GM19455 (cell line): Measurements from ENCODE around the gene FOXD4L1.
"Not testable (repeated sequence)": the region's sequence is repeated elsewhere in the genome, so short reads cannot be mapped to it uniquely, and the experiment has no call there.

Experiments
- ATAC-seq: cut with Tn5 transposase; IDR thresholded peaks from one replicate; pipeline ENCODE4 v1.9.1; 2021; ENCODE audit not compliant: unreplicated experiment

The FOXD4L1 gene

GRCh38 chr2:113498365-113498764 is at the start of gene FOXD4L1:
FOXD4L1 (plus strand) TSS chr2:113498665; CDS start chr2:113499257, 592 bp downstream.
- ATAC-seq, result not testable (repeated sequence)

GRCh38 chr2:113465770-113466169 is 32.7 kb upstream of the FOXD4L1 start:
- not testable (repeated sequence) for ATAC-seq

- ATAC-seq, result not testable (repeated sequence)
Observed at GRCh38 chr2:113476688-113477368, 21.6 kb upstream of the FOXD4L1 start.

- ATAC-seq, result not testable (repeated sequence)
Observed at GRCh38 chr2:113496527-113496926, 1.9 kb upstream of the FOXD4L1 start.

- ATAC-seq, result not testable (repeated sequence)
Observed at GRCh38 chr2:113499019-113499885, 787 bp downstream of the FOXD4L1 start.

GRCh38 chr2:113499886-113500722 is 1.6 kb downstream of the FOXD4L1 start:
- ATAC-seq, result not testable (repeated sequence)

- not testable (repeated sequence) for ATAC-seq
Observed at GRCh38 chr2:113500723-113501038, 2.2 kb downstream of the FOXD4L1 start.

GRCh38 chr2:113502216-113503093 is 4.0 kb downstream of the FOXD4L1 start:
- ATAC-seq, result not testable (repeated sequence)

GRCh38 chr2:113503094-113504042 is 4.9 kb downstream of the FOXD4L1 start:
- ATAC-seq, result not testable (repeated sequence)

GRCh38 chr2:113504081-113504480 is 5.6 kb downstream of the FOXD4L1 start:
- not testable (repeated sequence) for ATAC-seq

- not testable (repeated sequence) for ATAC-seq
Observed at GRCh38 chr2:113507394-113508140, 9.1 kb downstream of the FOXD4L1 start.

GRCh38 chr2:113508187-113508586 is 9.7 kb downstream of the FOXD4L1 start:
- not testable (repeated sequence) for ATAC-seq

- ATAC-seq, result not testable (repeated sequence)
Observed at GRCh38 chr2:113510913-113511312, 12.4 kb downstream of the FOXD4L1 start.

- not testable (repeated sequence) for ATAC-seq
Observed at GRCh38 chr2:113511859-113512258, 13.4 kb downstream of the FOXD4L1 start.

GRCh38 chr2:113515457-113515856 is 17.0 kb downstream of the FOXD4L1 start:
- not testable (repeated sequence) for ATAC-seq

GRCh38 chr2:113515995-113516394 is 17.5 kb downstream of the FOXD4L1 start:
- ATAC-seq, result not testable (repeated sequence)

GRCh38 chr2:113517025-113517424 is 18.6 kb downstream of the FOXD4L1 start:
- ATAC-seq, result not testable (repeated sequence)

- ATAC-seq, result not testable (repeated sequence)
Observed at GRCh38 chr2:113520837-113521236, 22.4 kb downstream of the FOXD4L1 start.
